B cell (primary cell): ENCODE measurements around the gene PRRC2C. TPM values are rescaled to one million over a fixed set of nuclear protein-coding genes. Genes with fewer than 3 reads are reported as not detected.

Experiments
- ATAC-seq: fragments of 200-7000 bp; cut with Tn5 transposase; one replicate; pipeline ENCODE4 v1.10.0; 2021; ENCODE audit warnings: low read depth, mild to moderate bottlenecking, moderate number of reproducible peaks, moderate library complexity
- CTCF ChIA-PET: fragments of 350-600 bp; sonication (Branson Sonifier 250); formaldehyde crosslinking; loops from one replicate; lab custom pipeline; 2021; ENCODE audit warnings: antibody characterized with exemption, inconsistent platforms; lab: Charles Lee
- POLR2A ChIA-PET: fragments of 350-600 bp; sonication (Branson Sonifier 250); formaldehyde crosslinking; loops from one replicate; lab custom pipeline; 2021; ENCODE audit warnings: antibody characterized with exemption; lab: Charles Lee
- DNase-seq: peaks from one replicate; pipeline ENCODE4 v3.0.0; 2013
- H2AFZ ChIP-seq: 2 replicates; pipeline ENCODE4 v1.6.1; 2012; ENCODE audit warnings: mild to moderate bottlenecking, low read depth, low read length; ENCODE audit not compliant: insufficient read depth, poor library complexity, severe bottlenecking
- H3K27ac ChIP-seq, 2 donors: 1 replicate in 1 of 2; 2 replicates in 1 of 2; pipeline ENCODE4 v1.5.1; 2012 to 2013; ENCODE audit warnings: low read length in 2 of 2, mild to moderate bottlenecking in 2 of 2, moderate library complexity in 1 of 2
- H3K27me3 ChIP-seq, 4 experiments: fragments of 200-600 bp in 1 of 4; sonication (generic) in 1 of 4; replicated peaks in 1 of 4; 1 replicate in 2 of 4; 2 replicates in 2 of 4; pipeline versions ENCODE4 v1.6.1 to v1.7.0; 2013 to 2016; ENCODE audit warnings: low read length in 3 of 4, mild to moderate bottlenecking in 2 of 4, mixed read lengths in 1 of 4, moderate library complexity in 1 of 4; ENCODE audit not compliant: insufficient read depth in 4 of 4, control insufficient read depth in 3 of 4; ENCODE audit errors: control extremely low read depth in 1 of 4
- H3K36me3 ChIP-seq, 2 experiments: replicated peaks in 1 of 2; 1 replicate in 1 of 2; 2 replicates in 1 of 2; pipeline versions ENCODE4 v1.6.1 to v1.7.1; 2013; ENCODE audit warnings: low read length in 1 of 2; ENCODE audit not compliant: insufficient read depth in 2 of 2, control insufficient read depth in 1 of 2; ENCODE audit errors: control extremely low read depth in 1 of 2, extremely low read depth in 1 of 2
- H3K4me1 ChIP-seq, 2 donors: fragments of 200-600 bp in 1 of 2; sonication (generic) in 1 of 2; 1 replicate in 1 of 2; 2 replicates in 1 of 2; pipeline versions ENCODE4 v1.5.1 to v1.6.1; 2013 to 2017; ENCODE audit warnings: low read length in 2 of 2; ENCODE audit not compliant: control insufficient read depth in 2 of 2, insufficient read depth in 2 of 2
- H3K4me2 ChIP-seq: replicated peaks from 2 replicates; pipeline ENCODE3; 2012; ENCODE audit warnings: mild to moderate bottlenecking, low read depth, low read length; ENCODE audit not compliant: poor library complexity, severe bottlenecking
- H3K4me3 ChIP-seq, 5 experiments: fragments of 200-600 bp in 1 of 5; sonication (generic) in 1 of 5; 1 replicate in 3 of 5; 2 replicates in 2 of 5; pipeline versions ENCODE4 v1.5.1 to v1.7.0; 2011 to 2016; ENCODE audit warnings: low read length in 4 of 5, mild to moderate bottlenecking in 4 of 5, low read depth in 2 of 5, control low read depth in 1 of 5, moderate library complexity in 1 of 5; ENCODE audit not compliant: insufficient read depth in 1 of 5; ENCODE audit errors: control extremely low read depth in 1 of 5, extremely low read depth in 1 of 5
- H3K79me2 ChIP-seq: fragments of 200-600 bp; sonication (generic); one replicate; pipeline ENCODE4 v1.6.0; 2016; ENCODE audit warnings: low read length; ENCODE audit not compliant: control insufficient read depth, insufficient read depth
- H3K9ac ChIP-seq: fragments of 200-600 bp; sonication (generic); 2 replicates; pipeline ENCODE4 v1.6.1; 2017; ENCODE audit warnings: mild to moderate bottlenecking, low read length, moderate library complexity
- H3K9me3 ChIP-seq, 3 donors: one replicate each; pipeline versions ENCODE4 v1.6.1 to v1.7.1; 2013; ENCODE audit warnings: low read length in 2 of 3; ENCODE audit not compliant: control insufficient read depth in 2 of 3, insufficient read depth in 1 of 3; ENCODE audit errors: control extremely low read depth in 1 of 3
- H4K20me1 ChIP-seq: 2 replicates; pipeline ENCODE4 v1.6.0; 2012; ENCODE audit warnings: mild to moderate bottlenecking, low read length; ENCODE audit not compliant: insufficient read depth, control insufficient read depth, poor library complexity, severe bottlenecking
- H3K27ac Mint-ChIP-seq: one replicate; pipeline ENCODE4 v1.8.0; 2021; ENCODE audit warnings: mixed read lengths
- H3K27me3 Mint-ChIP-seq: one replicate; pipeline ENCODE4 v1.8.0; 2021; ENCODE audit warnings: mixed read lengths
- H3K4me1 Mint-ChIP-seq: one replicate; pipeline ENCODE4 v1.8.0; 2021; ENCODE audit warnings: mixed read lengths
- H3K4me3 Mint-ChIP-seq: one replicate; pipeline ENCODE4 v1.8.0; 2021; ENCODE audit warnings: mixed read lengths
- H3K9me3 Mint-ChIP-seq: one replicate; pipeline ENCODE4 v1.8.0; 2022; ENCODE audit warnings: mixed read lengths; ENCODE audit not compliant: insufficient read depth
- EZH2 ChIP-seq: IDR thresholded peaks from 2 replicates; pipeline ENCODE4 v1.6.1; 2012; ENCODE audit warnings: borderline replicate concordance, low read depth, mild to moderate bottlenecking, moderate library complexity, low read length; ENCODE audit not compliant: insufficient read depth, poor library complexity, severe bottlenecking
- WGBS: methylation state at CpG from one replicate; pipeline ENCODE4 v1.1.5; 2013; ENCODE audit warnings: missing lambda C conversion rate; ENCODE audit not compliant: insufficient coverage; 5-methylcytosine and 5-hydroxymethylcytosine counted together
- intact Hi-C: fragments of 100-400 bp; cut with micrococcal nuclease; formaldehyde crosslinking; loops from one replicate; pipeline ENCODE4 v1.10.0; 2022
- polyA plus RNA-seq: library from polyadenylated mRNA; depleted of rRNA; stranded (reverse); fragments of >200 nt; gene quantifications from 2 replicates; pipeline ENCODE4 v1.2.3, GENCODE V29; 2012
- total RNA-seq, 2 donors: library from RNA; stranded (reverse); fragments of 120-200 nt in 1 of 2; gene quantifications; 1 replicate in 1 of 2; 2 replicates in 1 of 2; pipeline versions ENCODE4 v1.2.3 to v1.2.4, GENCODE V29; 2013 to 2022
- TF ChIP-seq, protein P1 (sequence below): fragments of 200-600 bp; IDR thresholded peaks from one replicate; pipeline ENCODE4 v1.8.0; 2022; ENCODE audit warnings: antibody characterized with exemption, mild to moderate bottlenecking

The PRRC2C gene
- total and polyA plus RNA-seq, 2 donors (not counting 1 experiment from before 2014, with no cell fraction given), result 65.4 to 305 TPM

DNA sequence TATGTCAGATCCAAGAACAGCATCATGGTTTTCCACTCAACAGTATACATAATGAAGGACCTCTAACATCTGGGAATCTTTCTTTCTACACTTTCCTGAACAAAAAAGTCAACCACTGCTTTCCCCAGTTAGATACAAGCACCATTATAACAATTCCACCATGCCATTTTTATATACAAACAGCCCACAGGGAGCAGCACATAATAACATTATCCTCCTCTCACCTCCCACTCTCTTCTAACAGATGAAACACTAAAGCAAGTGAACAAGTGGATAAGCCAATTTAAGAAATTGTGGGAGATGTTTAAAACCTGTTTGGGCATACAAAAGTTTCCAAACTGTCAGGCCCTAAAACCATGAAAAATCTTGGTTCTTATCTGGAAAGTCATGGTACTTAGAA, 29.4 kb upstream of the PRRC2C start:
- H3K27ac ChIP-seq, result no peak overlapping the region
- ATAC-seq, result no peak
- H3K9me3 ChIP-seq, result peaks cover 0 to 1% (median 0%) of the 10 kb centered on the region in 3 donors
- H3K36me3 ChIP-seq, result no peaks in the 10 kb centered on the region
- peaks cover 0 to 3% (median 0%) of the 10 kb centered on the region in 4 experiments for H3K27me3 ChIP-seq
- ChIA-PET POLR2A (no interaction called here), CTCF (no interaction called here)
- H3K9ac ChIP-seq, result no peak overlapping the region
- H3K4me1 Mint-ChIP-seq, result no peaks in the 10 kb centered on the region
- intact Hi-C loops, result no loop called here
- no peak overlapping the region for H3K4me2 ChIP-seq
- TF ChIP-seq, protein P1, sequence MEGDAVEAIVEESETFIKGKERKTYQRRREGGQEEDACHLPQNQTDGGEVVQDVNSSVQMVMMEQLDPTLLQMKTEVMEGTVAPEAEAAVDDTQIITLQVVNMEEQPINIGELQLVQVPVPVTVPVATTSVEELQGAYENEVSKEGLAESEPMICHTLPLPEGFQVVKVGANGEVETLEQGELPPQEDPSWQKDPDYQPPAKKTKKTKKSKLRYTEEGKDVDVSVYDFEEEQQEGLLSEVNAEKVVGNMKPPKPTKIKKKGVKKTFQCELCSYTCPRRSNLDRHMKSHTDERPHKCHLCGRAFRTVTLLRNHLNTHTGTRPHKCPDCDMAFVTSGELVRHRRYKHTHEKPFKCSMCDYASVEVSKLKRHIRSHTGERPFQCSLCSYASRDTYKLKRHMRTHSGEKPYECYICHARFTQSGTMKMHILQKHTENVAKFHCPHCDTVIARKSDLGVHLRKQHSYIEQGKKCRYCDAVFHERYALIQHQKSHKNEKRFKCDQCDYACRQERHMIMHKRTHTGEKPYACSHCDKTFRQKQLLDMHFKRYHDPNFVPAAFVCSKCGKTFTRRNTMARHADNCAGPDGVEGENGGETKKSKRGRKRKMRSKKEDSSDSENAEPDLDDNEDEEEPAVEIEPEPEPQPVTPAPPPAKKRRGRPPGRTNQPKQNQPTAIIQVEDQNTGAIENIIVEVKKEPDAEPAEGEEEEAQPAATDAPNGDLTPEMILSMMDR, result no peak
- no peak for TF ChIP-seq EZH2
- H3K4me3 ChIP-seq, result no peak overlapping the region
- no peak overlapping the region for H3K27ac Mint-ChIP-seq
- H3K4me1 ChIP-seq, result no peaks in the 10 kb centered on the region
- no peak overlapping the region for H2AFZ ChIP-seq
- no peaks in the 10 kb centered on the region for H4K20me1 ChIP-seq
- H3K27me3 Mint-ChIP-seq, result peaks cover 25% of the 10 kb centered on the region
- peaks cover 8% of the 10 kb centered on the region for H3K9me3 Mint-ChIP-seq
- no peak for DNase-seq
- no peaks in the 10 kb centered on the region for H3K79me2 ChIP-seq
- no peak overlapping the region for H3K4me3 Mint-ChIP-seq

DNA sequence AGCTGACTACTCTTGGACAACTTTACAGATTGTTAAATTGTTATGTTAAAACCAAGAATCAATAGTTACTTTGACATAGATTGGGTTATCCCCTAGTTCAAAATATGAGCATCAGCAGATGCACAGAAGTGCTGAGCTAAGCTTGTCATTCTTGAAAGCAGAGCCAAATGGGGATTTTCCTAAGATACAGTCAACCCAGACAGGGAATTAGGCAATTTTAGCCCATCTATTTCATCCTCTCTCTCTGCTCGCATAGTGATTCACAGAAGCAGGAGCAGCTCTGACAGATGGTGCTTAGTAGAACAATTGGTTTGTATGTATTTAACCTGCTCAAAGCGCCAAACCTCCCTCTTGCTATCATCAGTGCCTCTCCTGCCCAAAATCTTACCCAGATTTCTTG, 27.9 kb upstream of the PRRC2C start:
- Histone ChIP-seq H3K36me3 (no peaks in the 10 kb centered on the region), H2AFZ (no peak overlapping the region), H3K4me1 (no peaks in the 10 kb centered on the region), H3K4me2 (no peak overlapping the region), H3K9ac (no peak overlapping the region), H3K4me3 (no peak overlapping the region), H3K9me3 (peaks cover 0 to under 1% (median 0%) of the 10 kb centered on the region in 3 donors), H3K27ac (no peak overlapping the region), H3K27me3 (peaks cover 0 to 3% (median 0%) of the 10 kb centered on the region in 4 experiments), H3K79me2 (no peaks in the 10 kb centered on the region), H4K20me1 (no peaks in the 10 kb centered on the region)
- H3K9me3 Mint-ChIP-seq, result peaks cover 2% of the 10 kb centered on the region
- H3K27me3 Mint-ChIP-seq, result peaks cover 24% of the 10 kb centered on the region
- ATAC-seq, result no peak
- H3K4me1 Mint-ChIP-seq, result no peaks in the 10 kb centered on the region
- ChIA-PET CTCF (interaction anchor here (1.6 kb wide), 1 partner anchor 28 kb away, joined by 3 read pairs; the partner anchor contains the start of gene PRRC2C), POLR2A (no interaction called here)
- no CpG with 5 or more reads among the region's 2 CpGs for WGBS
- no peak overlapping the region for H3K4me3 Mint-ChIP-seq
- DNase-seq, result no peak
- H3K27ac Mint-ChIP-seq, result no peak overlapping the region
- intact Hi-C loops, result no loop called here
- TF ChIP-seq EZH2, result no peak
- TF ChIP-seq, protein P1, result no peak
